ENCODE measurements around the gene MST1.

DNA sequence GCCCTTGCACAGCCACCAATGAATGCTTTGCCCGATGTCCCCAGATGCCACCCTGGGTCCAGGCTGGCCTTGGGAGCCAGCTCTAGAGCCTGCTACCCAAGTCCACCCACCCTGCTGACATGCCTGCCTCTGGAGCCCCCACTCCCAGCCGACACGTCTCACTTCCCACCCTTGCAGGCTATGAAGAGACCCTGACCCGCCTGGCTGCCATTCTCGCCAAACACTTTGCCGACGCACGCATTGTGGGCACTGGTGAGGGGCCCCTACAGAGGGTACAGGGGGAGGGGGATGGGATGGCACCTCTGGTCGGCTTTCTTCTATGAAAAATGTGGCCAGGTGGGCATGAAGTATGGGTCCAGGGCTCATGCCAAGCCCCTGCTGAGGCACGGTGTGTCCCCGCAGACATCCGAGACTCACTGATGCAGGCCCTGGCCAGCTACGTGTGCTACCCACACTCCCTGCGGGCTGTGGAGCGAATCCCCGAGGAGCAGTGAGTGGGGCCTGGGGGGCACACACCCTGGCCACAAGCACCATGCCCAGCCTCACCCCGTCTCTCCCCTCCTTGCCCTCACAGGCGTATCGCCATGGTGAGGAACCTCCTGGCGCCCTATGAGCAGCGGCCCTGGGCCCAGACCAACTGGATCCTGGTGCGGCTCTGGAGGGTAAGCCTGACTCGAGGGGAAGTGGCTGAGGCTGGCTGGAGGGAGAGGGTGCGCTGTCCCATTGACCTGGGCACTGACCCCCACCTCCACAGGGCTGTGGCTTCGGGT is 24.2 kb upstream of the MST1 start:
- no peak for TF ChIP-seq POLR2A (IDR thresholded peaks at IDR 0.05)
- TF ChIP-seq, protein P1, sequence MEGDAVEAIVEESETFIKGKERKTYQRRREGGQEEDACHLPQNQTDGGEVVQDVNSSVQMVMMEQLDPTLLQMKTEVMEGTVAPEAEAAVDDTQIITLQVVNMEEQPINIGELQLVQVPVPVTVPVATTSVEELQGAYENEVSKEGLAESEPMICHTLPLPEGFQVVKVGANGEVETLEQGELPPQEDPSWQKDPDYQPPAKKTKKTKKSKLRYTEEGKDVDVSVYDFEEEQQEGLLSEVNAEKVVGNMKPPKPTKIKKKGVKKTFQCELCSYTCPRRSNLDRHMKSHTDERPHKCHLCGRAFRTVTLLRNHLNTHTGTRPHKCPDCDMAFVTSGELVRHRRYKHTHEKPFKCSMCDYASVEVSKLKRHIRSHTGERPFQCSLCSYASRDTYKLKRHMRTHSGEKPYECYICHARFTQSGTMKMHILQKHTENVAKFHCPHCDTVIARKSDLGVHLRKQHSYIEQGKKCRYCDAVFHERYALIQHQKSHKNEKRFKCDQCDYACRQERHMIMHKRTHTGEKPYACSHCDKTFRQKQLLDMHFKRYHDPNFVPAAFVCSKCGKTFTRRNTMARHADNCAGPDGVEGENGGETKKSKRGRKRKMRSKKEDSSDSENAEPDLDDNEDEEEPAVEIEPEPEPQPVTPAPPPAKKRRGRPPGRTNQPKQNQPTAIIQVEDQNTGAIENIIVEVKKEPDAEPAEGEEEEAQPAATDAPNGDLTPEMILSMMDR (IDR thresholded peaks at IDR 0.05) = no peak
